Mesendoderm (in vitro differentiated cells): ENCODE data around the gene CTSE.
"Not testable (repeated sequence)": the region's sequence is repeated elsewhere in the genome, so short reads cannot be mapped to it uniquely, and the experiment has no call there.

Source experiments
- DNase-seq: peaks from one replicate; pipeline ENCODE4 v3.0.0; 2013
- H2AK5ac ChIP-seq: 2 replicates; pipeline ENCODE4 v1.6.1; 2013; ENCODE audit warnings: low read length, inconsistent platforms
- H2BK120ac ChIP-seq: 2 replicates; pipeline ENCODE4 v1.6.1; 2013; ENCODE audit warnings: low read depth, mild to moderate bottlenecking, low read length, moderate library complexity, mixed read lengths
- H2BK15ac ChIP-seq: replicated peaks from 2 replicates; pipeline ENCODE4 v1.6.1; 2013; ENCODE audit warnings: low read depth, mild to moderate bottlenecking, moderate library complexity
- H2BK5ac ChIP-seq: 2 replicates; pipeline ENCODE4 v1.6.1; 2013; ENCODE audit warnings: low read length, inconsistent platforms
- H3K18ac ChIP-seq: 2 replicates; pipeline ENCODE4 v1.6.1; 2013; ENCODE audit warnings: mild to moderate bottlenecking, low read length, mixed read lengths
- H3K23ac ChIP-seq: one replicate; pipeline ENCODE4 v1.6.1; 2013; ENCODE audit warnings: low read length
- H3K27ac ChIP-seq: 2 replicates; pipeline ENCODE4 v1.5.1; 2013; ENCODE audit warnings: low read depth, mild to moderate bottlenecking, inconsistent platforms, low read length, moderate library complexity
- H3K27me3 ChIP-seq: 2 replicates; pipeline ENCODE4 v1.6.1; 2013; ENCODE audit warnings: low read length, control low read depth, mild to moderate bottlenecking, inconsistent platforms; ENCODE audit not compliant: insufficient read depth, poor library complexity
- H3K36me3 ChIP-seq: 2 replicates; pipeline ENCODE4 v1.6.1; 2013; ENCODE audit warnings: low read length, inconsistent platforms; ENCODE audit not compliant: control insufficient read depth, insufficient read depth
- H3K4ac ChIP-seq: one replicate; pipeline ENCODE4 v1.6.1; 2013; ENCODE audit warnings: low read depth, mild to moderate bottlenecking, low read length, moderate library complexity
- H3K4me1 ChIP-seq: 2 replicates; pipeline ENCODE4 v1.6.1; 2013; ENCODE audit warnings: low read depth, low read length, inconsistent platforms; ENCODE audit not compliant: control insufficient read depth
- H3K4me2 ChIP-seq: 2 replicates; pipeline ENCODE4 v1.6.1; 2013; ENCODE audit warnings: low read length
- H3K4me3 ChIP-seq: 2 replicates; pipeline ENCODE4 v1.5.1; 2013; ENCODE audit warnings: mild to moderate bottlenecking, low read length
- H3K56ac ChIP-seq: one replicate; pipeline ENCODE4 v1.6.1; 2013; ENCODE audit warnings: low read length
- H3K79me1 ChIP-seq: 2 replicates; pipeline ENCODE4 v1.6.1; 2013; ENCODE audit warnings: low read length, inconsistent platforms
- H3K79me2 ChIP-seq: 2 replicates; pipeline ENCODE4 v1.6.1; 2013; ENCODE audit warnings: mild to moderate bottlenecking, low read length; ENCODE audit not compliant: control insufficient read depth, insufficient read depth
- H3K9ac ChIP-seq: 2 replicates; pipeline ENCODE4 v1.6.1; 2013; ENCODE audit warnings: low read length, inconsistent platforms
- H4K5ac ChIP-seq: one replicate; pipeline ENCODE4 v1.6.1; 2013; ENCODE audit warnings: low read length
- H4K8ac ChIP-seq: one replicate; pipeline ENCODE4 v1.6.1; 2013; ENCODE audit warnings: low read depth, mild to moderate bottlenecking, control low read depth, low read length, moderate library complexity
- WGBS: extraction: QIAGEN DNeasy Blood & Tissue Kit; methylation state at CpG from one replicate; pipeline ENCODE4 v1.1.7; 2013; ENCODE audit warnings: low lambda C conversion rate, missing lambda C conversion rate; ENCODE audit not compliant: insufficient coverage; ENCODE audit errors: extremely low coverage; 5-methylcytosine and 5-hydroxymethylcytosine counted together

Gene CTSE

DNA sequence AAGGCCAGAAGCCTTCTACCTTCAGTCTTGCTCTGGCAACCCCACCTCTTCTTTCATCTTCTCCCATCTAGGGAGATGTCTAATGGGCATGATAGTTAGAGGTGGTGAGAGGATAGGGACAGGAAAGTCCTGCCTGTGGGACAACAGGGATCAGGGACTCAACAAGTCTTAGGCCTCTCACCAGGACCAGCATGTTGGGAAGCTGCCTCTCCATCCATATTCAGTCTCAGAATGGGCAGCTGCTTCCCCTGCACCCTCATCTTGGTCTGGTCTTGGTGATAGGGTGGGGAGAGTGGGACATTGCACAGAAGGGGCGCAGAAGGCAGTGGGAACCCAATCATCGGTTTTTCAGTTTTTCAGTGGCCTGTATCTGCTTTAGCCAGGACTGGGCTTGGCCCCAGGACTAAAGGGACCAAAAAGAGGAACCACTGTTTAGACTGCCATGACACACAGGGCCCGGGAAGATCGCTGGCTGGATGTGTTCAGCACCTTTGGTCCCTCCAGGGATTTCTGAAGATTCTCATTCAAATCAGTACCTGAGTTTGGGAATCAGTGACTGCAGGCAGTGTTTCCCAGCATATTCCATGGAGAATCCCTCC, 42.0 kb upstream of the CTSE start:
- no peak overlapping the region for H3K4ac ChIP-seq
- DNase-seq: no peak
- no peaks in the 10 kb centered on the region for H3K27me3 ChIP-seq
- H3K4me3 ChIP-seq: no peak overlapping the region
- no peaks in the 10 kb centered on the region for H3K79me1 ChIP-seq
- no peak overlapping the region for H4K8ac ChIP-seq
- no peak overlapping the region for H2BK120ac ChIP-seq
- no peak overlapping the region for H3K9ac ChIP-seq
- WGBS: no CpG with 5 or more reads among the region's 4 CpGs
- no peak overlapping the region for H3K56ac ChIP-seq
- H4K5ac ChIP-seq: no peak overlapping the region
- H3K79me2 ChIP-seq: no peaks in the 10 kb centered on the region
- no peak overlapping the region for H3K4me2 ChIP-seq
- no peak overlapping the region for H2AK5ac ChIP-seq
- no peak overlapping the region for H2BK5ac ChIP-seq
- H3K27ac ChIP-seq: no peak overlapping the region
- H3K4me1 ChIP-seq: no peaks in the 10 kb centered on the region
- no peaks in the 10 kb centered on the region for H3K36me3 ChIP-seq
- no peak overlapping the region for H2BK15ac ChIP-seq
- H3K18ac ChIP-seq: no peak overlapping the region
- no peak overlapping the region for H3K23ac ChIP-seq

DNA sequence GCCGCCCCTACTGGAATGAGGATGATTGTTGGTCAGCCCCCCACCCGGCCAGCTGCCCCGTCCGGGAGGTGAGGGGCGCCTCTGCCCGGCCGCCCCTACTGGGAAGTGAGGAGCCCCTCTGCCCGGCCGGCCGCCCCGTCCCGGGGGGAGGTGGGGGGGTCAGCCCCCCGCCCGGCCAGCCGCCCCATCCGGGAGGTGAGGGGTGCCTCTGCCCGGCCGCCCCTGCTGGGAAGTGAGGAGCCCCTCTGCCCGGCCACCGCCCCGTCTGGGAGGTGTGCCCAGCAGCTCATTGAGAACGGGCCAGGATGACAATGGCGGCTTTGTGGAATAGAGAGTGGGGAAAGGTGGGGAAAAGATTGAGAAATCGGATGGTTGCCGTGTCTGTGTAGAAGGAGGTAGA, 40.8 kb upstream of the CTSE start:
- H3K27me3 ChIP-seq, H2BK15ac ChIP-seq, H3K27ac ChIP-seq, H3K4me3 ChIP-seq, H3K18ac ChIP-seq, H3K56ac ChIP-seq, H3K79me1 ChIP-seq, H3K23ac ChIP-seq, H3K4ac ChIP-seq, H3K4me1 ChIP-seq, DNase-seq, H3K9ac ChIP-seq, H4K5ac ChIP-seq, H2BK5ac ChIP-seq, H3K4me2 ChIP-seq, H4K8ac ChIP-seq, H3K36me3 ChIP-seq, H2BK120ac ChIP-seq, H3K79me2 ChIP-seq, H2AK5ac ChIP-seq: not testable (repeated sequence)
- no CpG with 5 or more reads among the region's 25 CpGs for WGBS

DNA sequence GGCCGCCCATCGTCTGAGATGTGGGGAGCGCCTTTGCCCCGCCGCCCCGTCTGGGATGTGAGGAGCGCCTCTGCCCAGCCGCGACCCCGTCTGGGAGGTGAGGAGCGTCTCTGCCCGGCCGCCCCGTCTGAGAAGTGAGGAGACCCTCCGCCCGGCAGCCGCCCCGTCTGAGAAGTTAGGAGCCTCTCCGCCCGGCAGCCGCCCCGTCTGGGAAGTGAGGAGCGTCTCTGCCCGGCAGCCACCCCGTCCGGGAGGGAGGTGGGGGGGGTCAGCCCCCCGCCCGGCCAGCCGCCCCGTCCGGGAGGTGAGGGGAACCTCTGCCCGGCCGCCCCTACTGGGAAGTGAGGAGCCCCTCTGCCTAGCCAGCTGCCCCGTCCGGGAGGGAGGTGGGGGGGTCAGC, 40.3 kb upstream of the CTSE start:
- H4K5ac ChIP-seq, H2BK15ac ChIP-seq, H3K4ac ChIP-seq, H3K9ac ChIP-seq, H3K79me1 ChIP-seq, H3K4me3 ChIP-seq, H3K4me2 ChIP-seq, H2BK120ac ChIP-seq, H2BK5ac ChIP-seq, H2AK5ac ChIP-seq, H3K18ac ChIP-seq, H3K23ac ChIP-seq, H3K79me2 ChIP-seq, H3K27me3 ChIP-seq, H3K4me1 ChIP-seq, H3K36me3 ChIP-seq, H3K56ac ChIP-seq, DNase-seq, H4K8ac ChIP-seq, H3K27ac ChIP-seq: not testable (repeated sequence)
- no CpG with 5 or more reads among the region's 35 CpGs for WGBS

DNA sequence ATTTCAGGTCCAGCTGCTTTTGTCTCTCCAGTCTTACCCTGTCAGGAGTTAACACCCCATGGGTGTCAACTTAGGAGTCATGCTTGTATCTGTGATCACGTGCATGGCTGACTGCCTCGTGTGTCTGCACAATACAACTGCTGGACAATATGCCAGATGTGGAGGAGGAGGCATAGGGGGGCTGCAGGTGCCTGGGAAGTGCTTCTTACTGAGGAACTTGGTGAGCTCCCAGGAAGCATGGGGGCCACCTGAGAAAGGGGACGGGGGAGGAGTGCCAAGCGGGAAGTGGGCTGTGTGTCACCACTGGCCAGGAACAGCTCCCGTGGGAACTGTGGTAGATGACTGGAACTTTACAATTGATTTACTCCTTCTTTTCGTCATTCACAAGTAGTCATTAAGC, 38.8 kb upstream of the CTSE start:
- Histone ChIP-seq H4K5ac (no peak overlapping the region), H3K23ac (no peak overlapping the region), H2BK5ac (no peak overlapping the region), H3K4me1 (no peaks in the 10 kb centered on the region), H3K9ac (no peak overlapping the region), H2BK15ac (no peak overlapping the region), H3K4ac (no peak overlapping the region), H3K18ac (no peak overlapping the region), H3K36me3 (no peaks in the 10 kb centered on the region), H3K27me3 (no peaks in the 10 kb centered on the region), H2AK5ac (no peak overlapping the region), H3K79me1 (no peaks in the 10 kb centered on the region), H3K4me3 (no peak overlapping the region), H2BK120ac (no peak overlapping the region), H4K8ac (no peak overlapping the region), H3K56ac (no peak overlapping the region), H3K79me2 (no peaks in the 10 kb centered on the region), H3K27ac (no peak overlapping the region), H3K4me2 (no peak overlapping the region)
- no peak for DNase-seq
- no CpG with 5 or more reads among the region's 6 CpGs for WGBS

DNA sequence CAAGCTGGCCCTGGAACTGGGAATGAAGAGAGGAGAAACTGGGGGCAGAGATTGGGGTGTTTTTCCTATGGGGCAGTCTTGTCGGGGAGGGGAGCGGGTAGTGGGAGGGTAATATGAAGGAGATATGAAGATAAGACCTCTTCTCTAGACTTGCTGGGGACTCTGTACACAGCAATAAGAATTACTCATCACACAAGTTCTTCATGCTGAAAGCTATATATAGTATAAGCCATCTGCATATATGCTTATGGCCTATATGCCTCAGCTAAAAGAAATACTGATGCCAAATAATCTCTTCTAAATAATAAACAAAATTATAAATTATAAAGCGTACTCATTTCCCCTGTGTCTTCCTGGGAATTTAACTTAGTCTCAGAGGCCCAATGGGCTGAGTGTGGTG, 37.1 kb upstream of the CTSE start:
- Histone ChIP-seq H3K4ac (no peak overlapping the region), H3K27me3 (no peaks in the 10 kb centered on the region), H2BK120ac (no peak overlapping the region), H3K4me2 (no peak overlapping the region), H2BK15ac (no peak overlapping the region), H3K4me3 (no peak overlapping the region), H2AK5ac (no peak overlapping the region), H4K5ac (no peak overlapping the region), H3K18ac (no peak overlapping the region), H4K8ac (no peak overlapping the region), H3K4me1 (no peaks in the 10 kb centered on the region), H3K27ac (no peak overlapping the region), H3K23ac (no peak overlapping the region), H3K56ac (no peak overlapping the region), H2BK5ac (no peak overlapping the region), H3K79me2 (no peaks in the 10 kb centered on the region), H3K79me1 (no peaks in the 10 kb centered on the region), H3K36me3 (no peaks in the 10 kb centered on the region), H3K9ac (no peak overlapping the region)
- DNase-seq: no peak
- WGBS: no CpG with 5 or more reads among the region's 3 CpGs

DNA sequence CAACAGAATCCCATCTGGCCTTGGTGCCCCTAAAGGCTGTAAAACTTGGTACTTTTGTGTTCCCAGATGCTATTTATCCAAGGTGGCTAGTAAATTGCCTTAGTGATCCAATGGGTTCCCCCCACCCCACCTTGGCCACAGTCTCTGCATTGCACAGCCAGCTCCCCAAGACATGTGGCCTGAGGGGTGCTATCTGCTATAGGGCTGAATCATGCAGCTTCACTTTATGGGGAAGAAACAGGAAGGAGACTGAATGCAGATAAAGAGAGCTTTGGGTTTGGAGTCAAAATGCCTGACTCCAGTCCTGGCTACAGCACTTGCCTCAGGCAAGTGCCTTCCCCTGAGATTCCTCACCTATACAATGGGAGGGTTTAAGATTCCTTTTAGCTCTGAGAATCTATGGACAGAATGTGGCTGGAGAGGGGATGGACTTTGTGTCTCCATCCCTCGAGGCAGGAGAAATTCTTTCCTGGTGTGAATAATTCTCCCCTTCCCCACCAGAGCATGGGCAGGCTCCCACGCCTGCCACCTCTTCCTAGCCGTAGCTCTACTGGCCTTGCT, 35.7 kb upstream of the CTSE start:
- no peak overlapping the region for H3K4ac ChIP-seq
- H3K27ac ChIP-seq: peak overlapping the region; percentile 33
- H2BK15ac ChIP-seq: no peak overlapping the region
- H3K4me2 ChIP-seq: no peak overlapping the region
- no peak overlapping the region for H3K23ac ChIP-seq
- H3K79me2 ChIP-seq: no peaks in the 10 kb centered on the region
- no peak overlapping the region for H2BK120ac ChIP-seq
- no peaks in the 10 kb centered on the region for H3K27me3 ChIP-seq
- no peak overlapping the region for H4K8ac ChIP-seq
- no peak overlapping the region for H3K4me3 ChIP-seq
- H3K79me1 ChIP-seq: no peaks in the 10 kb centered on the region
- no peak overlapping the region for H4K5ac ChIP-seq
- no peaks in the 10 kb centered on the region for H3K36me3 ChIP-seq
- H3K56ac ChIP-seq: no peak overlapping the region
- no peak overlapping the region for H3K9ac ChIP-seq
- H2AK5ac ChIP-seq: no peak overlapping the region
- no peak overlapping the region for H2BK5ac ChIP-seq
- H3K4me1 ChIP-seq: no peaks in the 10 kb centered on the region
- peak; percentile 88 for DNase-seq
- H3K18ac ChIP-seq: no peak overlapping the region
- no CpG with 5 or more reads among the region's 3 CpGs for WGBS
